HEK293 (cell line): Measurements from ENCODE around the gene TEX53.

ENCODE experiments used
- CTCF ChIP-seq: fragments of 450-650 bp; formaldehyde crosslinking; IDR thresholded peaks from 2 replicates; pipeline ENCODE4 v1.5.1; 2016; ENCODE audit warnings: missing biosample characterization, missing genetic modification characterization
- MYNN ChIP-seq: fragments of 450-650 bp; formaldehyde crosslinking; IDR thresholded peaks from 2 replicates; pipeline ENCODE4 v1.5.1; 2016; ENCODE audit warnings: missing biosample characterization, missing genetic modification characterization, borderline replicate concordance
- ZFP37 ChIP-seq: fragments of 450-650 bp; formaldehyde crosslinking; IDR thresholded peaks from 2 replicates; pipeline ENCODE4 v1.5.1; 2016; ENCODE audit warnings: missing biosample characterization, missing genetic modification characterization
- ZNF239 ChIP-seq: fragments of 450-650 bp; formaldehyde crosslinking; IDR thresholded peaks from 2 replicates; pipeline ENCODE4 v1.5.1; 2016; ENCODE audit warnings: missing biosample characterization, missing genetic modification characterization
- ZNF266 ChIP-seq: fragments of 450-650 bp; formaldehyde crosslinking; IDR thresholded peaks from 2 replicates; pipeline ENCODE4 v1.5.1; 2016; ENCODE audit warnings: missing biosample characterization, missing genetic modification characterization, low read depth
- ZNF274 ChIP-seq, 2 experiments: fragments of 200-500 bp in 1 of 2; fragments of 450-650 bp in 1 of 2; sonication (Bioruptor generic) in 1 of 2; formaldehyde crosslinking in 1 of 2; IDR thresholded peaks; 2 replicates each; pipeline versions ENCODE4 v1.5.1 to v1.6.1; 2014 to 2016; ENCODE audit warnings: borderline replicate concordance in 1 of 2, inconsistent platforms in 1 of 2, low read length in 1 of 2, missing biosample characterization in 1 of 2, missing genetic modification characterization in 1 of 2
- ZNF394 ChIP-seq: fragments of 450-650 bp; formaldehyde crosslinking; IDR thresholded peaks from 2 replicates; pipeline ENCODE4 v1.5.1; 2016; ENCODE audit warnings: missing biosample characterization, missing genetic modification characterization, mild to moderate bottlenecking, moderate library complexity, borderline replicate concordance
- ZNF600 ChIP-seq: fragments of 450-650 bp; formaldehyde crosslinking; IDR thresholded peaks from 2 replicates; pipeline ENCODE4 v1.5.1; 2016; ENCODE audit warnings: missing biosample characterization, missing genetic modification characterization
- ZNF677 ChIP-seq: fragments of 450-650 bp; IDR thresholded peaks from 2 replicates; pipeline ENCODE4 v1.5.0; 2018; ENCODE audit warnings: missing biosample characterization, mild to moderate bottlenecking, missing genetic modification characterization, moderate library complexity
- ZNF707 ChIP-seq: fragments of 450-650 bp; formaldehyde crosslinking; IDR thresholded peaks from 2 replicates; pipeline ENCODE4 v1.5.1; 2016; ENCODE audit warnings: missing biosample characterization, missing genetic modification characterization
- TF ChIP-seq, protein P1 (sequence below): fragments of 450-650 bp; formaldehyde crosslinking; IDR thresholded peaks from 2 replicates; pipeline ENCODE4 v1.5.1; 2016; ENCODE audit warnings: missing biosample characterization, missing genetic modification characterization

GRCh38 chr9:114656301-114656700 lies 1.3 kb downstream of the TEX53 start:
- TF ChIP-seq ZFP37 (no peak), ZNF266 (tag by site-specific recombination) (no peak), CTCF (tag by site-specific recombination) (no peak), ZNF600 (no peak), ZNF274 (IDR thresholded peaks at IDR 0.05; ENCODE audit: low read length) (no peak), ZNF274 (tag by site-specific recombination; IDR thresholded peaks at IDR 0.05; ENCODE audit: borderline replicate concordance) (no peak), ZNF394 (no peak), ZNF707 (tag by site-specific recombination) (no peak), MYNN (no peak), ZNF239 (no peak), ZNF677 (tag by site-specific recombination) (no peak)
- TF ChIP-seq, protein P1, sequence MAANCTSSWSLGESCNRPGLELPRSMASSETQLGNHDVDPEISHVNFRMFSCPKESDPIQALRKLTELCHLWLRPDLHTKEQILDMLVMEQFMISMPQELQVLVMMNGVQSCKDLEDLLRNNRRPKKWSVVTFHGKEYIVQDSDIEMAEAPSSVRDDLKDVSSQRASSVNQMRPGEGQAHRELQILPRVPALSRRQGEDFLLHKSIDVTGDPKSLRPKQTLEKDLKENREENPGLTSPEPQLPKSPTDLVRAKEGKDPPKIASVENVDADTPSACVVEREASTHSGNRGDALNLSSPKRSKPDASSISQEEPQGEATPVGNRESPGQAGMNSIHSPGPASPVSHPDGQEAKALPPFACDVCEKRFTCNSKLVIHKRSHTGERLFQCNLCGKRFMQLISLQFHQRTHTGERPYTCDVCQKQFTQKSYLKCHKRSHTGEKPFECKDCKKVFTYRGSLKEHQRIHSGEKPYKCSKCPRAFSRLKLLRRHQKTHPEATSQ (tag by site-specific recombination): no peak
